Calu3 (cell line): ENCODE measurements around the gene EIF5A. TPM values are rescaled to one million over a fixed set of nuclear protein-coding genes. Genes with fewer than 3 reads are reported as not detected.
A peak's percentile ranks its signal among the peaks of the same experiment; 100 is the strongest.

Source experiments
- BruUV-seq: library from RNA; stranded (reverse); fragments of 400-500 nt; replicated peaks from 2 replicates; lab custom pipeline; 2021; lab: Mats Ljungman, UMichigan
- CTCF ChIA-PET: fragments of 300-600 bp; sonication (Branson Sonifier 250); formaldehyde crosslinking; loops from one replicate; lab custom pipeline; 2022; ENCODE audit warnings: antibody characterized with exemption; lab: Charles Lee
- DNase-seq: peaks from one replicate; pipeline ENCODE4 v3.0.0; 2022
- H3K27ac Mint-ChIP-seq: one replicate; pipeline ENCODE4 v1.8.0; 2022; ENCODE audit warnings: mixed read lengths; ENCODE audit not compliant: unreplicated experiment
- H3K27me3 Mint-ChIP-seq: one replicate; pipeline ENCODE4 v1.8.0; 2022; ENCODE audit warnings: mixed read lengths; ENCODE audit not compliant: unreplicated experiment
- H3K36me3 Mint-ChIP-seq: one replicate; pipeline ENCODE4 v1.8.0; 2022; ENCODE audit warnings: mild to moderate bottlenecking, moderate library complexity, mixed read lengths; ENCODE audit not compliant: insufficient read depth, unreplicated experiment
- H3K4me1 Mint-ChIP-seq: one replicate; pipeline ENCODE4 v1.8.0; 2022; ENCODE audit warnings: mild to moderate bottlenecking, low read depth, mixed read lengths; ENCODE audit not compliant: unreplicated experiment
- H3K4me3 Mint-ChIP-seq: one replicate; pipeline ENCODE4 v1.8.0; 2022; ENCODE audit warnings: mild to moderate bottlenecking, low read depth, moderate library complexity, mixed read lengths; ENCODE audit not compliant: unreplicated experiment
- H3K9me3 Mint-ChIP-seq: one replicate; pipeline ENCODE4 v1.8.0; 2022; ENCODE audit warnings: low read depth, mixed read lengths; ENCODE audit not compliant: unreplicated experiment
- intact Hi-C: fragments of 100-400 bp; cut with micrococcal nuclease; formaldehyde crosslinking; loops from one replicate; pipeline ENCODE4 v1.10.0; 2022; ENCODE audit not compliant: unreplicated experiment
- total RNA-seq: library from RNA; stranded (reverse); gene quantifications from 2 replicates; pipeline ENCODE4 v1.2.3, GENCODE V29; 2022
- TF ChIP-seq, protein P1 (sequence below): fragments of 200-600 bp; IDR thresholded peaks from one replicate; pipeline ENCODE4 v1.8.0; 2022; ENCODE audit warnings: antibody characterized with exemption; ENCODE audit not compliant: unreplicated experiment

Gene EIF5A
- total RNA-seq, 1 experiment from 2014 or later: 608 TPM

GRCh38 chr17:7262935-7263800 is 44.3 kb upstream of the EIF5A start:
- TSS peak; percentile 25 for BruUV-seq
- Mint-ChIP-seq H3K9me3 (no peaks in the 10 kb centered on the region), H3K36me3 (peaks cover 63% of the 10 kb centered on the region), H3K4me3 (peak overlapping the region; percentile 90), H3K27ac (peak overlapping the region; percentile 94), H3K27me3 (no peaks in the 10 kb centered on the region), H3K4me1 (peaks cover 20% of the 10 kb centered on the region)
- intact Hi-C loops: no loop called here
- DNase-seq: peak; percentile 68
- TF ChIP-seq, protein P1, sequence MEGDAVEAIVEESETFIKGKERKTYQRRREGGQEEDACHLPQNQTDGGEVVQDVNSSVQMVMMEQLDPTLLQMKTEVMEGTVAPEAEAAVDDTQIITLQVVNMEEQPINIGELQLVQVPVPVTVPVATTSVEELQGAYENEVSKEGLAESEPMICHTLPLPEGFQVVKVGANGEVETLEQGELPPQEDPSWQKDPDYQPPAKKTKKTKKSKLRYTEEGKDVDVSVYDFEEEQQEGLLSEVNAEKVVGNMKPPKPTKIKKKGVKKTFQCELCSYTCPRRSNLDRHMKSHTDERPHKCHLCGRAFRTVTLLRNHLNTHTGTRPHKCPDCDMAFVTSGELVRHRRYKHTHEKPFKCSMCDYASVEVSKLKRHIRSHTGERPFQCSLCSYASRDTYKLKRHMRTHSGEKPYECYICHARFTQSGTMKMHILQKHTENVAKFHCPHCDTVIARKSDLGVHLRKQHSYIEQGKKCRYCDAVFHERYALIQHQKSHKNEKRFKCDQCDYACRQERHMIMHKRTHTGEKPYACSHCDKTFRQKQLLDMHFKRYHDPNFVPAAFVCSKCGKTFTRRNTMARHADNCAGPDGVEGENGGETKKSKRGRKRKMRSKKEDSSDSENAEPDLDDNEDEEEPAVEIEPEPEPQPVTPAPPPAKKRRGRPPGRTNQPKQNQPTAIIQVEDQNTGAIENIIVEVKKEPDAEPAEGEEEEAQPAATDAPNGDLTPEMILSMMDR: no peak
- CTCF ChIA-PET: interaction anchor here (0.7 to 1.0 kb wide), 2 partner anchors 21 to 33 kb away, joined by 3 to 5 read pairs; partner anchors contain the start of gene GABARAP

- DNase-seq: no peak
- Mint-ChIP-seq H3K27ac (peak overlapping the region; percentile 94), H3K4me3 (peak overlapping the region; percentile 90), H3K4me1 (peaks cover 20% of the 10 kb centered on the region), H3K27me3 (no peaks in the 10 kb centered on the region), H3K9me3 (no peaks in the 10 kb centered on the region), H3K36me3 (peaks cover 57% of the 10 kb centered on the region)
- intact Hi-C loops: no loop called here
- TF ChIP-seq, protein P1: no peak
- CTCF ChIA-PET: interaction anchor here (0.6 to 0.7 kb wide), 2 partner anchors 16 to 32 kb away, joined by 3 read pairs; no protein-coding TSS in a partner anchor
- no TSS peak for BruUV-seq
Measured at GRCh38 chr17:7263801-7264078, 43.7 kb upstream of the EIF5A start.

DNA sequence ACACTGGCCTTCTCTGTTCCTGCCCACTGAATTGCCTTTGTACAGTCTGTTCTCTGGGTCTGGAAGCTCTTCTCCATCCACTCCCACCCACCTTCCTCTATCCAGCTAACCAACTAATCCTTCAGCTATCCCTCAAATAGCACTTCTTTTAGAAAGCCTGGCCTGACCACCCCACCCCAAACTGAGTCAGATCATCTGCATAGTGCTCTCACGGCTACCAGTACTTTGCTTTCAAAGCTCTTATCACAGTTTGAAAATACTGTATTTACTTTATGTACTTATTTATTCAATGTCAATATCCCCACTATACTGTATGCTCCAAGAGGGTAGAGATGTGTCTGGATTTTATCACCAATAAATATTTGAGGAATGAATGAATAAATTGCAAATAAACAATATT is 40.6 kb upstream of the EIF5A start:
- no TSS peak for BruUV-seq
- Mint-ChIP-seq H3K4me3 (no peak overlapping the region), H3K27me3 (no peaks in the 10 kb centered on the region), H3K27ac (no peak overlapping the region), H3K9me3 (no peaks in the 10 kb centered on the region), H3K4me1 (peaks cover 20% of the 10 kb centered on the region), H3K36me3 (peaks cover 27% of the 10 kb centered on the region)
- intact Hi-C loops: no loop called here
- DNase-seq: no peak
- CTCF ChIA-PET: no interaction called here
- TF ChIP-seq, protein P1: no peak

- H3K4me3 Mint-ChIP-seq: peak overlapping the region; percentile 75
Measured at GRCh38 chr17:7279448-7279847, 28.0 kb upstream of the EIF5A start.

More at GRCh38 chr17:7279448-7279847, 28.0 kb upstream of the EIF5A start:
- DNase-seq: no peak
- no peak overlapping the region for H3K27ac Mint-ChIP-seq
- peaks cover 14% of the 10 kb centered on the region for H3K36me3 Mint-ChIP-seq
- H3K4me1 Mint-ChIP-seq: peaks cover 16% of the 10 kb centered on the region
- no TSS peak for BruUV-seq
- TF ChIP-seq, protein P1: no peak
- intact Hi-C loops: no loop called here
- H3K9me3 Mint-ChIP-seq: no peaks in the 10 kb centered on the region
- CTCF ChIA-PET: interaction anchor here (2.9 kb wide), 1 partner anchor 17 kb away, joined by 14 read pairs; no protein-coding TSS in a partner anchor
- peaks cover 14% of the 10 kb centered on the region for H3K27me3 Mint-ChIP-seq
